Stimulated activated naive CD8-positive, alpha-beta T cell treated with anti-CD3 and anti-CD28 coated beads, Interleukin-15, Interleukin-2, amounts not matched to agents 100 ng/mL and 50 ng/mL, for 24 hours (primary cell): ENCODE data around the gene SERPINA10.

Experiments used
- H3K27ac Mint-ChIP-seq: one replicate; pipeline ENCODE4 v1.8.0; 2021; ENCODE audit warnings: mild to moderate bottlenecking, mixed read lengths
- H3K27me3 Mint-ChIP-seq: one replicate; pipeline ENCODE4 v1.8.0; 2021; ENCODE audit warnings: mixed read lengths
- H3K36me3 Mint-ChIP-seq: one replicate; pipeline ENCODE4 v1.8.0; 2021; ENCODE audit warnings: low read depth, mixed read lengths
- H3K4me1 Mint-ChIP-seq: one replicate; pipeline ENCODE4 v1.8.0; 2021; ENCODE audit warnings: low read depth, mixed read lengths
- H3K4me3 Mint-ChIP-seq: one replicate; pipeline ENCODE4 v1.8.0; 2021; ENCODE audit warnings: mild to moderate bottlenecking, mixed read lengths
- H3K9me3 Mint-ChIP-seq: one replicate; pipeline ENCODE4 v1.8.0; 2021; ENCODE audit warnings: mixed read lengths

The SERPINA10 gene

DNA sequence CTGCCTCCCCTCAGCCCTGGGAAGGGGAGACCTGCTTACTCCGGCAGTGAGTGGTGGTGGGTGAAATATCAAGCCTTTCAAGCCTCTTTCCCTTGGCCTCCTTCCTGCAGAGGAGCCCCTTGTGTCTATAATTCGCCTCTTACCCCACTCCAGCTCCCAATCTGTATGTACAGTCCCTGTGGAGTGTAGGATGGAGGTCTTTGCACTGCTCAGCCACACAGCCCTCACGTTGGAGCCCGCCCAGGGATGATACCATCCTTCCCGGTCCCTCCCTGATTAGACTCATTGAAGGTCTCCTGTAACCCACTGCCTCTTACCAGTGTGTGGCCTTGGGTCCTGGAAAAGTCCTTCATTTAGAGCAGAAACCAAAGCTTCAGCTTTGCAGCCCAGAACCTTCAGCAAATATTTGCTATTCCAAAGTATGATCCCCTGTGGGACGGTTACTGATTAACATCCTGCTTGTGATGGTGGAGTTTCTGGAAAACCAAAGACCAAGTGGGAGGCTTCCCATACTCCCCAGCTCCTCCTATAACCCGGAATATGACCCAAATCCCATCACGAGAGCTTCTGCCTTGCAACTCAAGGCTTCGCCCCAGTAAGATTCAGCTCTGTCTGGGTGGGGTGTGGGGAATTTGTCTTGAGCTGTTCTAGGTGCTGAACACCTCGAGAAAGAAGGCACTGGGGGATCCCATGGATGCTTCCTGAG is at the start of gene SERPINA10:
SERPINA10 (minus strand) TSS at position 397 of the 706 bp plus-strand sequence. CDS start 2,675 bp downstream, outside the sequence.
- Mint-ChIP-seq H3K27ac (no peak within 1 kb of the TSS), H3K36me3 (no peaks in the 10 kb centered on the region), H3K27me3 (peaks cover 11% of the 10 kb centered on the region), H3K4me1 (no peaks in the 10 kb centered on the region), H3K9me3 (peaks cover 7% of the 10 kb centered on the region), H3K4me3 (no peak within 1 kb of the TSS)

GRCh38 chr14:94342334-94342934 is 49.4 kb upstream of the SERPINA10 start:
- H3K27ac Mint-ChIP-seq, result peak overlapping the region; percentile 29
- peaks cover 9% of the 10 kb centered on the region for H3K9me3 Mint-ChIP-seq
- H3K36me3 Mint-ChIP-seq, result no peaks in the 10 kb centered on the region
- H3K4me3 Mint-ChIP-seq, result no peak overlapping the region
- peaks cover 30% of the 10 kb centered on the region for H3K27me3 Mint-ChIP-seq
- peaks cover 10% of the 10 kb centered on the region for H3K4me1 Mint-ChIP-seq

- Mint-ChIP-seq H3K4me1 (peaks cover 12% of the 10 kb centered on the region), H3K27ac (peak overlapping the region; percentile 29), H3K4me3 (no peak overlapping the region), H3K27me3 (peaks cover 33% of the 10 kb centered on the region), H3K9me3 (peaks cover 11% of the 10 kb centered on the region), H3K36me3 (no peaks in the 10 kb centered on the region)
These were observed 48.7 kb upstream of the SERPINA10 start for GRCh38 chr14:94341656-94342333.

DNA sequence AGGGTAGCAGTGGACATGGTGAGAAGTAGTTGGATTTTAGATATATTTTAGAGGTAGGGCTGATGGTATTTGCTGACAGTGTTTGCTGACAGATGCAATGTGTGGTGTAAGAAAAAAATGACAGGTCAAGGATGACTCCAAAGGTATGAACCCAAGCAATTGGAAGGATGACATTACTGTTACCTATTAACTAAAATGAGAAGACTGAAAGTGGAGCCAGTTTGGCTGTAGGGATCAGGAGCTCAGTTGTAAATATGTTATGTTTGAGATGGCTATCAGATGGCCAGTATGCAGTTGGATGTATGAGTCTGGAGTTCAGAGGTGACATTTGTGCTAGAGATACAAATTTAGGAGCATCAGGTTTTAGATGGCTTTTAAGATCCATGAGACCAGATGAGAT is 47.5 kb upstream of the SERPINA10 start:
- no peak overlapping the region for H3K4me3 Mint-ChIP-seq
- no peak overlapping the region for H3K27ac Mint-ChIP-seq
- H3K27me3 Mint-ChIP-seq, result peaks cover 34% of the 10 kb centered on the region
- peaks cover 11% of the 10 kb centered on the region for H3K9me3 Mint-ChIP-seq
- peaks cover 12% of the 10 kb centered on the region for H3K4me1 Mint-ChIP-seq
- no peaks in the 10 kb centered on the region for H3K36me3 Mint-ChIP-seq

GRCh38 chr14:94338023-94338422 is 45.0 kb upstream of the SERPINA10 start:
- Mint-ChIP-seq H3K4me1 (peaks cover 12% of the 10 kb centered on the region), H3K36me3 (no peaks in the 10 kb centered on the region), H3K27ac (no peak overlapping the region), H3K9me3 (peaks cover 7% of the 10 kb centered on the region), H3K4me3 (no peak overlapping the region), H3K27me3 (peaks cover 53% of the 10 kb centered on the region)

DNA sequence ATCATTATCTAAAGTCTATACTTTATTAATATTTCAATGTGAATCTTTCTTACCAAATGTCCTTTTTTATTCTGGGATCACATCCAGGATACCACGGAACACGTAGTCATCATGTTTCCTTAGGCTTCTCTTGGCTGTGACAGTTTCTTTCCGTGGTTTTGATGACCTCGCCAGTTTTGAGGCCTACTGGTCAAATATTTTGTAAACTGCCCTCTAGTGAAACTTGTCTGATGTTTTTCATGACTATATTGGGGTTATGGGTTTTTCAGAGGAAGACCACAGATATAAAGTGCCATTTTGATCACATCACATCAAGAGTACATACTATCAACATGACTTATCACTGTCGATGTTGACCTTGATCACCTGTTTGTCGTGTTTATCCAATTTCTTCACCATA is 44.2 kb upstream of the SERPINA10 start:
- no peak overlapping the region for H3K4me3 Mint-ChIP-seq
- H3K27me3 Mint-ChIP-seq, result peaks cover 56% of the 10 kb centered on the region
- H3K27ac Mint-ChIP-seq, result no peak overlapping the region
- H3K4me1 Mint-ChIP-seq, result peaks cover 12% of the 10 kb centered on the region
- H3K36me3 Mint-ChIP-seq, result no peaks in the 10 kb centered on the region
- H3K9me3 Mint-ChIP-seq, result peaks cover 7% of the 10 kb centered on the region

DNA sequence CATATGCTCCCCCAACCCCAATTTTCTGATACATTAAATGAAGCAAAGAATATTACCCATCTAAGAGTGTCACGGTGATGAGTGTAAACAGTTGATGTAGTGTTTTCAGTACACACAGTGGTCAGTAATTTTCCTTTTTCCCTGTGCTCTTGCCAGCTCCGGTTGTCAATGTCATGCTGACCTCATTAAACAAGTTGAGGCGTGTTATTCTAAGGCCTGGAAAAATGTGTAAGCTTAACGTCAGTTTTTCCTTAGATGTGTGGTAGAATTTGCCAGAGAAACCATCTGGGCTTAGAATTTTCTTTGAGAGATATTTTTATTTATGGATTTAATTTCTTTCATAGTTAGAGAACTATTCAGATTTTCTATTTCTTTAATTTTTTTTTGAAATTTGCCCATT is 41.8 kb upstream of the SERPINA10 start:
- Mint-ChIP-seq H3K4me1 (peaks cover 3% of the 10 kb centered on the region), H3K27ac (no peak overlapping the region), H3K36me3 (no peaks in the 10 kb centered on the region), H3K27me3 (peaks cover 32% of the 10 kb centered on the region), H3K4me3 (no peak overlapping the region), H3K9me3 (peaks cover 3% of the 10 kb centered on the region)

DNA sequence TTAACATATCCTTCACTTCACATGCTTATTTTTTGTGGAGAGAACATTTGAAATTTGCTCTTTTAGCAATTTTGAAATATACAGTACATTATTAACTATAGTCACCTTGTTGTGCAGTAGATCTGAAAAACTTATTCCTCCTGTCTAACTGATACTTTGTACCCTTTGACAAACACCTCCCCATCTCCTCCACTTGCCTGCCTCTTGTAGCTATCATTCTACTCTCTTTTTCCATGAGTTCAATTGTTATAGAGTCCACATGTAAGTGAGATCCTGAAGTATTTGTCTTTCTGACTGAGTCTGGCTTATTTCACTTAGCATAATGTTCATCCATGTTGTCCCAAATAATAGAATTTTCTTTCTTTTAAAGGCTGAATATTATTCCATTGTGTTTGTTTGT is 39.5 kb upstream of the SERPINA10 start:
- no peaks in the 10 kb centered on the region for H3K36me3 Mint-ChIP-seq
- peaks cover 3% of the 10 kb centered on the region for H3K4me1 Mint-ChIP-seq
- peaks cover 30% of the 10 kb centered on the region for H3K27me3 Mint-ChIP-seq
- no peak overlapping the region for H3K27ac Mint-ChIP-seq
- peaks cover 3% of the 10 kb centered on the region for H3K9me3 Mint-ChIP-seq
- no peak overlapping the region for H3K4me3 Mint-ChIP-seq

DNA sequence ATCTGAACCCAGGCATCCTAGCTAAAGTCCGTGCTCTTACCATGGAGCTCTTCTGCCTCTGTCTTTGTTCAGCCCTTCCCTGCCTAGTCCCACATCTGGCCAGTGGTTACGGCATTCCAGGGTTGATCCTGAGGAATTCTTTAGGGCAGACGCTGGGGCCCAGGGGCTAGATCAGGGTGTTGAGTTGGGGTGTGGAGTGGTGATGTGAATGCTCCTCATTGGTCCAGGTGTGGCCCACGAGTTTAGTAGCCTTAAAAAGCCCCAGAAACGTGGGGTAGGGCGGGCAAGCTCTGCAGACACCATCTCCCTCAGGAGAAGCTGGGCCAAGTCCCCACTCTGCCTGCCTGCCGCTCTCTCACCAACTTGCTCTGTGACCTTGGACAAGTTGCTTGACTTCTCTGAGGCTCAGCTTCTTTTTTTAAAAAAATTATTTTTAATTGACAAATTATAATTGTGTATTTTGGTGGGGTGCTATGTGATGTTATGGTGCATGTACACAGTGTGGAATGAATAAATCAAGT is 39.1 kb upstream of the SERPINA10 start:
- Mint-ChIP-seq H3K4me1 (no peaks in the 10 kb centered on the region), H3K9me3 (no peaks in the 10 kb centered on the region), H3K27ac (no peak overlapping the region), H3K27me3 (peaks cover 31% of the 10 kb centered on the region), H3K36me3 (no peaks in the 10 kb centered on the region), H3K4me3 (no peak overlapping the region)

GRCh38 chr14:94331462-94331861 is 38.4 kb upstream of the SERPINA10 start:
- no peaks in the 10 kb centered on the region for H3K4me1 Mint-ChIP-seq
- H3K27ac Mint-ChIP-seq, result no peak overlapping the region
- no peaks in the 10 kb centered on the region for H3K9me3 Mint-ChIP-seq
- peaks cover 31% of the 10 kb centered on the region for H3K27me3 Mint-ChIP-seq
- no peaks in the 10 kb centered on the region for H3K36me3 Mint-ChIP-seq
- H3K4me3 Mint-ChIP-seq, result no peak overlapping the region

DNA sequence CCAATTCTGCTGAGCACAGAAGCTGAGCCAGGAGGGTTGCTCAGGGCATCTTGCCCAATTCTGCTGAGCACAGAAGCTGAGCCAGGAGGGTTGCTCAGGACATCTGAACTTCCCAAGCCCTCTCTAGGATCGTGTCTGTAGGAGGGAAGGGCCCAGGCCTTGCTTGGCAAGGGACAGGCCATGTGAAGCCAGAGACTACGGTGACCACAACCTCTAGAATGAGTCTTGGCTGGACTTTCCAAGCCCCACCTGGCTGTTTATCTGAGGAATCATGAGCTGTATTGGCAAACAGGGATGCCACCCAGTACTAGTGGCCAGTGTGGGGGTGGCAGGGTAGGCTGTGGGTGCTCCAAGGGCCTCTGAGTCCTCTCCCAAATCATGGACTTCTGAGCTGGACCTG is 37.8 kb upstream of the SERPINA10 start:
- no peaks in the 10 kb centered on the region for H3K4me1 Mint-ChIP-seq
- H3K36me3 Mint-ChIP-seq, result no peaks in the 10 kb centered on the region
- no peak overlapping the region for H3K4me3 Mint-ChIP-seq
- H3K9me3 Mint-ChIP-seq, result no peaks in the 10 kb centered on the region
- H3K27ac Mint-ChIP-seq, result no peak overlapping the region
- peaks cover 31% of the 10 kb centered on the region for H3K27me3 Mint-ChIP-seq

DNA sequence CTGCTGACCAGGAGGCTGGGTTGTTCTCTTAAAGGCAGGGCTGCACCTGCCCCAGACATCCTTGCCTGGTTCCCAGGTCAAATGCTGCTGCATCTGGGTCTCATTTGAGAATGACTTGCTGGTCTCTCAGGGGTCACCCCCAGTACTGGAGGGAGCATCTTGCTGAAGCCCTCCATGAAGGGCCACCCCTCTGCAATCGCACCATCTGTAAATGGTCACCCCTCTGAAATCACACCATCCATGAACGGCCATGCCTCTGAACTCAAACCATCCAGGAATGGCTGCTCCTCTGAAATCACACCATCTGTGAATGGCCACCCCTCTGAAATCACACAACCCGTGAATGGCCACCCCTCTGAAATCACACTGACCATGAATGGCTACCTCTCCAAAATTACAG is 37.4 kb upstream of the SERPINA10 start:
- Mint-ChIP-seq H3K36me3 (no peaks in the 10 kb centered on the region), H3K4me3 (no peak overlapping the region), H3K4me1 (no peaks in the 10 kb centered on the region), H3K27me3 (peaks cover 29% of the 10 kb centered on the region), H3K27ac (no peak overlapping the region), H3K9me3 (no peaks in the 10 kb centered on the region)

DNA sequence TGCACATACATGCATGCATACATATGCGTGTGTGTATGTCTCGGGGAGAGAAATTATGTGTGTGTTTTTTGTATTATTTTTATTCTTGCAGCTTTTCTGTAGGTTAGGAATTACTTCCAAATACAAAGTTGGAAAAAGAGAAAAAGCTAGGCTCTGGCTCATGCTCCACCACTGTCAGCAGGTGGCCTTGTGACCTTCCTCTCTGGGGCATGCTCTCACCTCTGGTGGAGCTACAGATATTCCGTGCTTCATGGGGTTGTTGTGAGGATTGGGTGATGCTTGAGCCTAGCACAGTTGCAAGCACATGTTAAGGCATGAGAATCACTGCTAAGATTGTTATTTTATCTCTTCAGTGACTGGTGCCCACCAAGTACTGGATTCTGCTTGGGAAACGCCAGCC is 36.8 kb upstream of the SERPINA10 start:
- Mint-ChIP-seq H3K9me3 (no peaks in the 10 kb centered on the region), H3K27ac (no peak overlapping the region), H3K4me3 (no peak overlapping the region), H3K4me1 (no peaks in the 10 kb centered on the region), H3K27me3 (peaks cover 25% of the 10 kb centered on the region), H3K36me3 (no peaks in the 10 kb centered on the region)

DNA sequence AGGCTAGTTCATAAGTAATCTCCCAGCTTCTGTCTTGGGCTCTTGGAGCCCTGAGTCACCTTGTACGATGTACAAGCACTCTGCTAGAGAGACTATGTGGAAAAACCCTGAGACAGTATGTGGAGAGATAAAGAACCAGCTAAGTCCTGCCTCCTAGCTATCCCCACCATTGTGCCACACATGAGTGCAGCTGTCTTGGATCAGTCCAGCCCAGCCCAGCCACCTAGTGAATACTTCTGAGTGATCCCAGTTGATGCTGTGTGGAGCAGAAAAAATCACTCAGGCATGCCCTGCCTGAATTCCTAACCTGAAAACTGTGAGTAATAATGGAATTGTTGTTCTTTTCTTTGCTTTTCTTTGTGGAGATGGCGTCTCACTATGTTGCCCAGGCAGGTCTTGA is 35.1 kb upstream of the SERPINA10 start:
- Mint-ChIP-seq H3K36me3 (no peaks in the 10 kb centered on the region), H3K4me3 (no peak overlapping the region)

More for the DNA sequence above, 35.1 kb upstream of the SERPINA10 start:
- Mint-ChIP-seq H3K4me1 (no peaks in the 10 kb centered on the region), H3K27ac (no peak overlapping the region), H3K27me3 (peaks cover 21% of the 10 kb centered on the region), H3K9me3 (no peaks in the 10 kb centered on the region)
